Measurements from ENCODE around the gene ADD2. TPM values are rescaled to one million over a fixed set of nuclear protein-coding genes. Genes with fewer than 3 reads are reported as not detected.

Gene ADD2
- total RNA-seq, 1 donor from 2014 or later: not detected

- no peak for DNase-seq (ENCODE audit: low read depth)
Observed at GRCh38 chr2:70678576-70679143, 89.3 kb downstream of the ADD2 start.

GRCh38 chr2:70676301-70677035 lies 91.5 kb downstream of the ADD2 start:
- no peak for DNase-seq (ENCODE audit: low read depth)

GRCh38 chr2:70675862-70676261 lies 92.1 kb downstream of the ADD2 start:
- no peak for DNase-seq (ENCODE audit: low read depth)

- DNase-seq (ENCODE audit: low read depth): no peak
Observed at GRCh38 chr2:70674636-70675430, 93.2 kb downstream of the ADD2 start.

- no peak for DNase-seq (ENCODE audit: low read depth)
Observed at GRCh38 chr2:70673041-70673647, 94.9 kb downstream of the ADD2 start.

- DNase-seq (ENCODE audit: low read depth): no peak
Observed at GRCh38 chr2:70671092-70671675, 96.8 kb downstream of the ADD2 start.

GRCh38 chr2:70670626-70671025 lies 97.4 kb downstream of the ADD2 start:
- DNase-seq (ENCODE audit: low read depth): no peak

- no peak for DNase-seq (ENCODE audit: low read depth)
Observed at GRCh38 chr2:70670202-70670601, 97.8 kb downstream of the ADD2 start.

GRCh38 chr2:70668911-70669310 lies 99.1 kb downstream of the ADD2 start:
- DNase-seq (ENCODE audit: low read depth): no peak

GRCh38 chr2:70668432-70668831 lies 99.6 kb downstream of the ADD2 start:
- DNase-seq (ENCODE audit: low read depth): no peak

- DNase-seq (ENCODE audit: low read depth): no peak
Observed at GRCh38 chr2:70664525-70664924, 103.5 kb downstream of the ADD2 start.

- no peak for DNase-seq (ENCODE audit: low read depth)
Observed at GRCh38 chr2:70663411-70663810, 104.6 kb downstream of the ADD2 start.

GRCh38 chr2:70659551-70659950 lies 108.4 kb downstream of the ADD2 start:
- DNase-seq (ENCODE audit: low read depth): no peak

GRCh38 chr2:70658476-70658875 lies 109.5 kb downstream of the ADD2 start:
- DNase-seq (ENCODE audit: low read depth): no peak

- no peak for DNase-seq (ENCODE audit: low read depth)
Observed at GRCh38 chr2:70657246-70657645, 110.8 kb downstream of the ADD2 start.

GRCh38 chr2:70656421-70657010 lies 111.5 kb downstream of the ADD2 start:
- no peak for DNase-seq (ENCODE audit: low read depth)

GRCh38 chr2:70655786-70656185 lies 112.2 kb downstream of the ADD2 start:
- no peak for DNase-seq (ENCODE audit: low read depth)

- peak; percentile 31 for DNase-seq (ENCODE audit: low read depth)
Observed at GRCh38 chr2:70655211-70655610, 112.8 kb downstream of the ADD2 start.

- no peak for DNase-seq (ENCODE audit: low read depth)
Observed at GRCh38 chr2:70651727-70652126, 116.3 kb downstream of the ADD2 start.

GRCh38 chr2:70651014-70651413 lies 117.0 kb downstream of the ADD2 start:
- DNase-seq (ENCODE audit: low read depth): no peak

- no peak for DNase-seq (ENCODE audit: low read depth)
Observed at GRCh38 chr2:70648961-70649360, 119.0 kb downstream of the ADD2 start.

Measured in myocyte (in vitro differentiated cells).